ENCODE measurements around the gene SPSB4.
"Not testable (repeated sequence)": the region's sequence is repeated elsewhere in the genome, so short reads cannot be mapped to it uniquely, and the experiment has no call there.

The SPSB4 gene

DNA sequence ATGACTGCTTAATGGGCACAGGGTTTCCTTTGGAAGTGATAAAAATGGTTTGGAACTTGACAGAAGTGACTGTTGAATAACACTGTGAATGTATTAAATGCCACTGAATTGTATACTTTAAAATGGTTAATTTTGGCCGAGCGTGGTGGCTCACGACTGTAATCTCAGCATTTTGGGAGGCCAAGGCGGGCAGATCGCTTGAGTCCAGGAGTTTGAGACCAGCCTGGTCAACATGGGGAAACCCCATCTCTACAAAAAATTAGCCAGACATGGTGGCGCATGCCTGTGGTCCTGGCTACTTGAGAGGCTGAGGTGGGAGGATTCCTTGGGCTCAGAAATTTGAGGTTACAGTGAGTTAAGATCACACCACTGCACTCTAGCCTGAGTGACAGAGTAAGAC, 62.5 kb downstream of the SPSB4 start:
- in situ Hi-C loops (cut with MboI; ENCODE audit: low sequenced_read_pairs): not testable (repeated sequence)

- in situ Hi-C loops (cut with MboI; ENCODE audit: low sequenced_read_pairs): no loop called here
Measured at GRCh38 chr3:141114179-141114745, 63.1 kb downstream of the SPSB4 start.

DNA sequence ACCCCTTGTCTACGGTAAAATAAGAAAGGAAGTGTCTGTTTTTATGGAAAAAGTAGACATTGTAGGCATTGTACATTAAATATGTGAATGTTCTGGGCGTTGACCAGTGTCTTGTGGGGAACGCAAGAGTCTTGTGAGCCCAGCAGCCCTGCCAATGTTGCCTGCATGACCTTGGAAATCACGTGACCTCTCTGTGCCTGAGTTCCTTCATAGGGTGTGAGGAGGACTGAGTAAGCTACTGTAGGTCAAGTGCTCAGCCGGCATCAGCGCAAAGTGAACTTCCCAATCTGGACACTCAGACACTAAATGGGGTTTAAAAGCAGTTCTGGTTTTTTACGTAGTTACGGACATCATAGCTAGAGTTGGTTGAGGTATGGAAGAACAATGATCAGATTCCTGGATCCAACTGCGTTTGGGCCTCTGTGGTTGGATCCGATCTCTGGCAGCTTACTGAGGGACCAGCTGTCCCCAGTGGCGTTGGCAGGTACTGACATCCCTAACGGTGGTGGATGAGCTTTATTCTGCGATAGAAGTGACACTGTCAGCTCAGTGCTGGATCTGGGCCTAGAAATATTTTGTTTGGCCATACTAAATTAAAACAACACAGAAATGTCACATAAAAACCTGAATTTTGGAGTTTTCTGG, 63.8 kb downstream of the SPSB4 start:
- in situ Hi-C loops (cut with MboI; ENCODE audit: low sequenced_read_pairs): no loop called here

GRCh38 chr3:141115789-141116541, 64.8 kb downstream of the SPSB4 start:
- in situ Hi-C loops (cut with MboI; ENCODE audit: low sequenced_read_pairs): no loop called here

DNA sequence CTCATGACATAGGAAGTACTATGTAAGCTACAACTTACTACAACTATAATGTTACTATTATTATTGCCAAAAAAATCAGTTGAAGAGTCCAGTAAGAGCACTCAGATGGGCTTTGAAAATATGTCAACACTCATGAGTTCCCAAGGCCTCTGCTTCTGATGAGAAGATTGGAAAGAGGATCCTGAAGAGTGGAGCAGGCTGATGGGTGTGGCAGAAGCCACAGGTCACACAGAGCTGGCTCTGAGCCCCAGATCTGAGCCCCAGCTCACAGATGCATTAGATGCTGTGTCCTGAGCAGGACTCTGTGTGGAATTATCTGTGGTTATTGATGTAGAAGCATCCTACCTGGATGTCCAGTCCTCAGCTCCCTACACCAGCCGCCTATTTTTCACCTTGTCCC, 65.6 kb downstream of the SPSB4 start:
- in situ Hi-C loops (cut with MboI; ENCODE audit: low sequenced_read_pairs): no loop called here

DNA sequence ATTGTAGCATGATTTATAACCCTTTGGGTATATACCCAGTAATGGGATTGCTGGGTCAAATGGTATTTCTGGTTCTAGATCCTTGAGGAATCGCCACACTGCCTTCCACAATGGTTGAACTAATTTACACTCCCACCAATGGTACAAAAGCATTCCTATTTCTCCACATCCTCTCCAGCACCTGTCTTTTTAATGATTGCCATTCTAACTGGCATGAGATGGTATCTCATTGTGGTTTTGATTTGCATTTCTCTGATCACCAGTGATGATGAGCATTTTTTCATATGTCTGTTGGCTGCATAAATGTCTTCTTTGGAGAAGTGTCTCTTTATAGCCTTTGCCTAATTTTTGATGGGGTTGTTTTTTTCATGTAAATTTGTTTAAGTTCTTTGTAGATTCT, 66.8 kb downstream of the SPSB4 start:
- in situ Hi-C loops (cut with MboI; ENCODE audit: low sequenced_read_pairs): not testable (repeated sequence)

GRCh38 chr3:141122455-141123030, 71.4 kb downstream of the SPSB4 start:
- in situ Hi-C loops (cut with MboI; ENCODE audit: low sequenced_read_pairs): no loop called here

DNA sequence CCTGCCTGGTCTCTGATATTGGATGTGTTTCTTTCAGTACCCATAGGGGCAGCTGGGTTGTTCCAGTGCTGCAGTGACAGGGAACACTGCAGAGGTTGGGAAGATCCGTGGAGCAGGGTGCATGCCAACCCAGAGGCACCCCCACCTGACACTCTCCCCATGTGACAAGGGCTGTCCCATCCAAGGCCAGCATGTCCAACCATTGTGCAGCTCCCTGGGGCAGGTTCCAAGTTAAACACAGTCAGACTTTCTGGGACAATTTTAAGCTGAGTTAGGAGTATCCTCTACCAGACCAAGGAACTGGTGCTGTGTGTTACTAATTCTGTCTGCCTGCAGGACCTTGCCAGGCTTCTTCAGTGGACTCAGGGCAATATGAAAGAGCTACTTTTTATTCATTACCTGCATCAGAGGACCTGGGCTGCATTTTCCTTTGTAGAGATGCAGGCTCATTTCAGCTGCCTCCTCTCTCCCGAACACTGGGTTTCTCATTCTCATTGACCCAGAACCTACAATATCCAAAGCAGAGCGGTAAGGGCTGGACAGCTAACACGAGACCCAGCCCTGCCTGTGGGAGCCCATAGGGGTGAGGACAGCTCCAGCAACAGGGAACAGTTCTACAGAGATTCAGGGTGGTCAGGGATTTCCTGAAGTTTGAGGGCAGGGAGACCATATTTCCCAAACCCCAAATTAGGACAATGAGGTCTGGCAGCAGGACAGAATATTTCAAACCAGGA, 72.7 kb downstream of the SPSB4 start:
- in situ Hi-C loops (cut with MboI; ENCODE audit: low sequenced_read_pairs): no loop called here

DNA sequence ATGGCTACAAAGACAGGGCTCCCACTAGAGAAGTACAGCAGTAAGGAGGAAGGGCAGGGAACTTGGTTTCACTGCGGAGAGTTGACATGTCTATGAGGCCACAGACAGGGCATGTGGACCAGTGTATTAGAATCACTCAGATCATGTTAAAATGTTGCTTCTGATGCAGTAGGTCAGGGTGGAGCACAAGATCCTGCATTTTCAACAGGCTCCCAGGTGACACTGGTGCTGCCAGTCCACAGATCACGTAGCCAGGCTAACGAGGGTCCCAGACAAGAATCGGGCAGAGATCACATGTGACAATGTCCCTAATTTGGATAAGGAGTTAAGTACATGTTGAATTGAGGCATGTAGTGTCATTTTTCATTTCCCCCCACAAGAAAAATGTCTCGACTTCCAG, 73.6 kb downstream of the SPSB4 start:
- in situ Hi-C loops (cut with MboI; ENCODE audit: low sequenced_read_pairs): no loop called here

GRCh38 chr3:141125351-141125750, 74.2 kb downstream of the SPSB4 start:
- in situ Hi-C loops (cut with MboI; ENCODE audit: low sequenced_read_pairs): no loop called here

DNA sequence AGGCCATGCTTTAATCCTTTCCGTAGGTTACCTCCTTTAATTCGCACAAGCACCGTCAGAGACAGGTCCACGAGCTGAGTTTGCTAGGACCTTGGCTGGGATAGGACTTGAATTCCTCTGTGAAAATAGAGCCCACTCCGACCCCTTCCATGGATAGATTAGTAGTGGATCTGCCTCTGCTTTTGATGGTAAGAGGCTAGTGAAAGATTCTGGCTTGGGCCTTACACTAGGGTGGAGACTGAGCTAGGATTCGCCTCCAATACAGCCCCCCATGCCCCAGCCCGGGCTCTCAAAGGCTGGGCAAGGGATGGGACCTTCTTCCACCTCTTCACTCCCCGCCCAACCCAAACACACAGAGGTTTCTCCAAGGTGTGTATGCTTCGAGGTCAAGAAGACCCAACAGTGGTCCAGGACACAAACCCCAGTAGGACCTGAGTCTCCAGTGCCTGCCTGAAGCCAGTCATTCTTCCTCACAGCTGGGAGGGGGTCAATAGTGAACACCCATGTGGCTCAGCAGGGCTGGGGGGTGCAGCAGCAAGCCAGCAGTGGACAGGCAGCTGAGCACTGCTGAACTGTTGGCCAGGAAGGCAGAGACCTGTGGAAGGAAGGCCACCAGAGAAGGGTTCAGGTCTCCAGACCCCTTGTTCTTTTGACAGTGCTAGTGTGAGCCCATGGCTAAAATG, 75.7 kb downstream of the SPSB4 start:
- in situ Hi-C loops (cut with MboI; ENCODE audit: low sequenced_read_pairs): no loop called here

DNA sequence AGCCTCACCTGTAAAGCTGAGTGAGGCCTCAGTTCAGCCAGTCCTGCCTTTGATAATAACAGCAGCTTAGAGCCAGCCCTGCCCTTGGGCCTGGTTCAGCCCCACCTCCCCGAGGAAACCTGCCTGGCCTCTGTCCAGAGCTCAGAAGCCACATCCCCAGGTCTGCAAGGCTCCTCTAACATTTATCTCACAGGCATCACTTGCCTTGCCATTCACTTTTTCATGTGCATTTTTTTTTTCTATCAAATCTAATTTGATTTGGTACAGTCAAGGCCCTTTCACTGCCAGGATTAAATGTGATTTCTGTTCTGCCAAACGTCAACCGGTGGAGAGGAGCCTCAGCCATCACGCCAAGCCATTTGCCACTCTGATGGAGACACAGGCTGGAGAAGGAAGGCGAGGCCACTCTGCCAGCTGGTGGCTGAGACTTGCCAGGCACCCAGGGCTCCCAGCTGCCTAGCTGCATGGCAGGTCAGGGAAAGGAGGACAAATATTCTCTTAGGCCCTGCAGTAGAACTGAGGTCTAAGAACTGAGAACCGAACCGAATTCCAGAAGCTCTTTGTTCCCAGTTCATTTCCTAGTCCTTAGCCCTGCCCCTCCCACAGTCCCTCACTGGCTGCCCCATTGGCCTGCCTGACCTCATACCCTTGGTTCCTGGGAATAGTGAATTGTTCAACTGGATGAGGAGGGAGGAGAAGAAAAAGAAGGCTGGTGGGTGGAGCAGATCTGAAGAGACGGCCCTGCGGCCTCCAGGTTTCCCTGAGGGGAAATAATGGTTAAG, 76.4 kb downstream of the SPSB4 start:
- in situ Hi-C loops (cut with MboI; ENCODE audit: low sequenced_read_pairs): no loop called here

DNA sequence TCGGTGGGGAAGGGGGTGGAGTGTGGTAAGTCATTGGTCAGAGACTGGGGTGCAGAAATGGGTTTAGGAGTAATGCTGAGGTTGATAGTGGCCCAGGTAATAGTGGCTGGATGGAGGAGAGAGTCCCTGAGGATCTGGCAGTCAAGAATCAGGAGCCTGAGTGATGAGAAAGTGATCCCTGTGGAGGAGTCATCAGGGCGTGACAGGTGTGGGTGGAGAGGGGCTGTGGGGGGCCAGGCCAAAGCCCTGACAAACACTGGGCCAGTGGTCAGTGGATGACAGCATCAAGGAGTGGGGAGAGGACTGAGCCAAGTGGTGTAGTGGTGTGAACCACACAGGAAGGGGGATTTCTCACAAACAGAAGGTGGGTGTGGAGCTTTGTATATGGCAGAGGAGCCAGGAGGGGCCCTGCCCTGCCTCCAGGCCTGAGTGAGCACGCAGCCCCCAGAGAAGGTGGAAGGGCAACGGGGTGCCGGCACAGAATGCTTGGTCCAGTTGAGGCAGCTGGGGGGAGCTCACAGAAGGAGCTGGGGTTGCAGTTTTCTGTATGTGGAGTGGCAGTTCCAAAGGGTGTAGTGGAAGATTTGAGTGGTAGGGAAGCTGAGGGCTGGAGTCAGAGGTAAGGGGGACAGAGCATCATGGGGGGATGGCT, 77.1 kb downstream of the SPSB4 start:
- in situ Hi-C loops (cut with MboI; ENCODE audit: low sequenced_read_pairs): no loop called here

GRCh38 chr3:141129049-141129448, 77.9 kb downstream of the SPSB4 start:
- in situ Hi-C loops (cut with MboI; ENCODE audit: low sequenced_read_pairs): no loop called here

GRCh38 chr3:141129541-141130011, 78.4 kb downstream of the SPSB4 start:
- in situ Hi-C loops (cut with MboI; ENCODE audit: low sequenced_read_pairs): no loop called here

DNA sequence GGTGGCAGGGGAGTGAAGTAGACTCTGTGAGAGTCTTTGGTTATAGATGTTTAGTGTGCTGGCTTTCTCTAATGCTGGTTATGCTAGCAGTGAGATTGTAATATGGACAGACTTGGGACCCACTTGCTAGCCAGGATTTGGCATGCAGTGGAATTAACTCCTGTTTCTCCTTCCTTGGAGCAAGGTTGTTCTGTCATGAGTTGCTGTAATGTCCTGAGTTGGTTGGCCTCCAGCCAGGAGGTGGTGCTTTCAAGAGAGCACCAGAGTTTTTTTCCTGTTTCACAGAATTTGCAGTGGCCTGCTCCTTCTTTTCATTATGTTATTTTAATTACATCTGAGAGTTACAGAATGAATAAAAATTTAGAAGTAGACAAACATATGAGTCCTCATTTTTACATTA, 92.4 kb downstream of the SPSB4 start:
- in situ Hi-C loops (cut with MboI; ENCODE audit: low sequenced_read_pairs): no loop called here

- in situ Hi-C loops (cut with MboI; ENCODE audit: low sequenced_read_pairs): no loop called here
Measured at GRCh38 chr3:141146979-141147470, 95.9 kb downstream of the SPSB4 start.

GRCh38 chr3:141147657-141148056, 96.5 kb downstream of the SPSB4 start:
- in situ Hi-C loops (cut with MboI; ENCODE audit: low sequenced_read_pairs): no loop called here

DNA sequence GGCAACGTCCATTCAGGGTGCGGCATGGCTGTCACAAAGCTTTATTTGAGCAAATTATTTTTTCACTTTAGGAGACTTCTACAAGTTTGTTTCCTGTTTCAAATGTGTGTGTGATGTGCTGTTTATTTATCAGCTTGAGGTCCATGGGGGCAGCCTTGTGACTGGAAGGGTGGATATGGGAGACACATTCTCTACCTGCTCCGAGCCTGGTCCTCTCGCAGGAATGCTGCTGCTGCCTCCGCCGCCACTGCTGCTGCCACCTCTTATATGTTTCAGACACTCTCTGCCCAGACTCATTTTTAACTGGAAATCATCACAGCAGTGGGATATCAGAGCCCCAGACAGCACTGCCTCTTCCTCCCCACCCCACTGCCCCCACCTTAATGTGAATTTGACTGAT, 97.0 kb downstream of the SPSB4 start:
- in situ Hi-C loops (cut with MboI; ENCODE audit: low sequenced_read_pairs): no loop called here
